COR-L47 (cell line): ENCODE results near the gene PDLIM5.
"Not testable (repeated sequence)": the region's sequence is repeated elsewhere in the genome, so short reads cannot be mapped to it uniquely, and the experiment has no call there.

Experiments used
- DNase-seq: peaks from one replicate; lab custom pipeline; 2025; lab: John Stamatoyannopoulos, UW

PDLIM5 gene

GRCh38 chr4:94495408-94495807 lies 43.7 kb downstream of the PDLIM5 start:
- DNase-seq: no peak

DNA sequence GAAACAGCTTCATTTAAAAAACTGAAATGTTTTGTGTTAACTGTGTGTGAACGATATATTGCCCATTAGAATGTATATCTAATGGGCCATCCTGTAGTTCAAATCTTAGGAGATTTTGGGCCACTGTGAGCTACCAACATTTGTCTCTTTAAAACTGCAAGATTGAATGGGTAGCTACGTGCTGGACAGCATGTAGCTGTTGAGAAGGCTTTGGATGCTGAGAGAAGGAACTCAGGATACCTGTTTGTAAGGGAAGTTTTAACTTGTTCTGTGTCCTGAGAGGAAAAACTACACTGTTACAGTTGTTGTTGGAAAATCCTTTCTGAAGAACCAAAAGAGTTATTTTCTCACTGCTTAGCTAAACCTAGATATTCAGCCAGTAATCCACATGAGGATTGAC lies 45.9 kb downstream of the PDLIM5 start:
- DNase-seq: no peak

GRCh38 chr4:94498502-94498901 lies 46.8 kb downstream of the PDLIM5 start:
- DNase-seq: no peak

GRCh38 chr4:94500685-94501084 lies 48.9 kb downstream of the PDLIM5 start:
- no peak for DNase-seq

DNA sequence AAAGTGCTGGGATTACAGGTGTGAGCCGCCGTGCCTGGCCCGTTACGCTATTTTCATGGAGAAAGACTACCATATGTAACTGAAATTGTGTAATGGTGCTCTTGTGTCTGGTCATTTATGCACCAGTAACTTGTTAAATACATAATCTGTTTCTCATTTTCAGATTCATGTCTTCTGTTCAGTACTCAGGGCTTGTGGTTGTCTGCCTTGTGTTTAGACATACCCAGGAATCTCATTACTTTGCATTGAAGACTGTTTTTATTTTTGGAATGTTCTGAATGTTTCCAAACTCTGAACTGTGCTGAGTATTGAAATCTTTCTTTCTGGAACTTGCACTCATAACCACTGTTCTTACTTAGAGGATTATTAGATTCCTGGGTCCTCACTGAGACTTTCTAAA lies 52.8 kb downstream of the PDLIM5 start:
- no peak for DNase-seq

GRCh38 chr4:94506822-94507221 lies 55.1 kb downstream of the PDLIM5 start:
- no peak for DNase-seq

DNA sequence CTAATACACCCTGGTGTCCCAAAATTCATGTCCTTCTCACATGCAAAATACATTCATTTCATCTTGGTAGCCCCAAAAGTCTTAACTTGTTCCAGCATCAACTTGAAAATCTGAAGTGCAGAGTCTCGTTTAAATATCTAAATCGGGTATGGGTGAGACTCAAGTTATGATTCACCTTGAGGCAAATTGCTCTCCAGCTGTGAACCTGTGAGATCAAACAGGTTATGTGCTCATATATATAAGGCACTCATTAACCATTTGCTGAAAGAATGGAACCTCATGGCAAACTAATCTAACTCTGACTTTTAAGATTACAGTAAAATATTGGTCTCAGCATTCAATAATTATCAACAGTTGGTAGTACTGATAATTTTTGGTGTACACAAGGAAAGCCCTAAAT lies 55.5 kb downstream of the PDLIM5 start:
- no peak for DNase-seq

- no peak for DNase-seq
These were observed 56.0 kb downstream of the PDLIM5 start for GRCh38 chr4:94507708-94508107.

DNA sequence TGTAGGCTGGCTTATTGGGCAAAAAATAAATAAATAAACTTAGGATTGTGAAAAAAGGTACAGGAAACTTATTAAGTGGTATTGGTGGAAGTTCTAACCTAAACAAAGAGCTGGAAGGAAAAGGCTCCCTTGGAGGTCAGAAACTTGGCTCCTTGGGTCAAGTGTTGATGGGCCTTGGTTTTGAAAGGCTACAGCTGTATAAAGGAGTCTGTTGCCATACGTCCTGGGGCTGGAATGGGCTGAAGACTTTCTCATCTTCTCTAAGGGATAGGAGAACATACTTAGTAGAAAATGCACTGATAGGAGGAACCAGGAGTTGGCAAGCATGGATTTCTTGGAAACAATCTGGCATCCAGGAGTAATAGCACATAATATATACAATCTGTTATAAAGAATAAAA lies 56.6 kb downstream of the PDLIM5 start:
- no peak for DNase-seq

DNA sequence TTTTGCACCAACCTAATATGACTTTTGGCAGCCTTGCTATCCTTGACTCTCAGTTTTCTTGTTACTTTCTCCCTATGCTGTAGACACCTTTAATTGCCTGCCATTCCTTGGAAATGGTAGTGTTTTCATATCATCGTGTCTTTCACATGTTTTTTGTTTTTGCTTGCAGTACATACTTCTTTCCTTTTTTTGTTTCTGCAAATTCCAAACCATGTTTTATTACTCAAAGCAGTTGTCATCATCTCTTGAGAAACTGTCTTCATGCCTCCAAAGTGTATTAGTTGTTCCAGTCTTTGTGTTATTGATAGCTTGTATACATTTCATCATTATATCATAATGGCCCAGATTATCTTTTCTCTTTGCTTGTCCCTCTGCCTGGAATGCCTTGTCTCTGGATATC lies 57.1 kb downstream of the PDLIM5 start:
- no peak for DNase-seq

DNA sequence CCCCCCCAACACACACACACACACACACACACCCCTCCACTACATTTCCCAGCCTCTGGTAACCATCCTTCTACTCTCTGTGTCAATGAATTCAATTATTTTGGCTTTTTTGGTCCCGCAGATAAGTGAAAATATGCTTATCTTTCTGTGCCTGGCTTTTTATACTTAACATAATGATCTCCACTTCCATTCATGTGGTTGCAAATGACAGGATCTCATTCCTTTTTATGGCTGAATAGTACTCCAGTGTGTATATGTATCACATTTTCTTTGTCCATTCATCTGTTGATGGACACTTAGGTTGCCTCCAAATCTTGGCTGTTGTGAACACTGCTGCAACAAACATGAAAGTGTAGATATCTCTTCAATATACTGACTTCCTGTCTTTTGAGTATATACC lies 59.8 kb downstream of the PDLIM5 start:
- DNase-seq: no peak

DNA sequence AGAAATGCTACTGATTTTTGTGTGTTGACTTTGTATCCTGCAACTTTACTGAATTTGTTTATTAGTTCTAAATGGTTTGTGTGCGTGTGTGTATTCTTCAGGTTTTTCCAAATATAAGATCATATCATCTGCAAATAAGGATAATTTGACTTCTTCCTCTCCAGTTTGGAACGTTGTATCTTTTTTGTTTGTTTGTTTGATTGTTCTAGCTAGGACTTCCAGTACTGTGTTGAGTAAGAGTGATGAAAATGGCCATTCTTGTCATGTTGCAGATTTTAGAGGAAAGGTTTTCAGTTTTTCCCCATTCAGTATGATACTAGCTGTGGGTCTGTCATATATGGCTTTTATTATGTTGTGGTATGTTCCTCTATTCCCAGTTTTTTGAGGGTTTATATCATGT lies 61.8 kb downstream of the PDLIM5 start:
- DNase-seq: not testable (repeated sequence)

DNA sequence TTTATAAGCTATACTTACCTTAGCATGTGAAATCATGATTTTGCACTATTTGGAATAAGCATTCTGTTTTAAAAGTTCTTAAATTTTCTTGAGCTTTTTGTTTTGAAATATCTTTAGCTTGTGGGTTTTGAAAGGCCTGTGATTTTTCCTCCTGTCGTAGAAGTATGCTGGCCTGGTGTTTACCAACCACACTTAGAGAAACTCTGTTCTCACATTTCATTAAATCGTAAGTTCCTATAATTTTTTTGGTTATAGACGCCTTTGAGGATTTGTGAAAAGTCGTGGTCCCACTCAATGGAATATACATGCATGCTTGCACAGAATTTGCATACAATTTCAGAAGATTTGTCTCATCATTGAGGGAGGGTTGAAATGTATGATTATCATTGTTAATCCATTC lies 63.6 kb downstream of the PDLIM5 start:
- no peak for DNase-seq

GRCh38 chr4:94516067-94516466 lies 64.3 kb downstream of the PDLIM5 start:
- DNase-seq: no peak

GRCh38 chr4:94516999-94517398 lies 65.3 kb downstream of the PDLIM5 start:
- no peak for DNase-seq

DNA sequence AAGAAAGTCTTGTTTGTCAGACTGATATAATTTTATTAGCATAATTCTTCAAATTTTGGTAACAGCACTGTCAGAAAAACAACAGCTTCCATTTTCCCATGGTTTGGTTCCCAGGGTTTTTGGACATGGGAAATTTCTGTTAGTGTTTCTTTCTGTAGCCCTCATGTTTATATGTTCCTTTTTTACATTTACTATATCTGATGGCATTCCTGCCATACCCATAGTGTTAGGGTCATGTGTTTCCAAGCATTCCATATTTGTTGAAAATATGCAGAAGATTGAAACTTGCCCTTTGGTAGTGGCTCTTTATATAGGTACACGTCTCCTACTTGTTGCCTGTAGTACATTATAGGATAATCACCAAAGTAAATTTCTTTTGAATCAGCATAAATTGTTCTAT lies 65.8 kb downstream of the PDLIM5 start:
- no peak for DNase-seq

DNA sequence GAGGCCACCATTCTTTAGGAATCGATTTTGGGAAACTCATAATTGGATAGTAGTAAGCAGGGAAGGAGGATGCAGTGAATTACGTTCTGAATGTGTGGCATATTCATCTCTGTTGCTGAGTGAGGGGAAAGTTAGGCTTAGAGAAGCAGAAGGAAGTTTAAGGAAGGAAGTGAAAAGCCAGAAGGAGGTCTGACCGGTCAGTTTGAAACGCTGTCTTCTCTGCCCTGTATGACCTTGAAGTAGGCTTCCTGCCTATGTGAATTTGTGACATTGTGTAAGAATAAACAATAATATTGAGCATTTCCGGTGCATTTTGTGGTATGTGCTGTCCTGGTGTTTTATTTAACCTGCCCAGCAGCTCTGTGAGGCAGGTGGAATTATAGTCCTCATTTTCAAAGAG lies 67.3 kb downstream of the PDLIM5 start:
- no peak for DNase-seq

- DNase-seq: no peak
These were observed 68.4 kb downstream of the PDLIM5 start for GRCh38 chr4:94519925-94520789.

DNA sequence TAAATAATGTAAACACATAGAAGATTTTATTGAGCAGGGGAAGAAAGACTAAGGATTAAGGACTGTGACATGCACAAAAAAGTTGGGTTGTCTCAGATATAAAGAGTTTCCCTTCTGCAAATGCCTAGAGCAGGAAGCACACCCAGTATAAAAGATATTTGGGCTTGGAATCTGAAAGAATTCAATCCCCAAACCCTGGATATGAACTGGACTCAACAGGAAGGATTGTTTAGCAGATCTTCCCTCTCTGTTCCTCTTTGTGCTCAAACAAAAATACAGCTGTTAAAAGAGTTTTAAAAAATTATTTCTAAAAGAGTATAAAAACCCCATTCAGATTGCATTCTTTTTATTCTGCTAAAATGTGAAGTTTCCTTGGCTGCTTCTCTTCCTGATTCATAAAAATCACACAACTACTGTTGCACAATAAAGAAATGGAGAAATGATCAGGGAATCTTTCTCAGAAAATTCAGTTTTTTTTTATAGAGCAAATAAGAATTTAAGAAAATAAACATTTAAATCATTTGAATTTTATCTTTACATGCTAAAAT lies 71.4 kb downstream of the PDLIM5 start:
- no peak for DNase-seq

- no peak for DNase-seq
These were observed 71.9 kb downstream of the PDLIM5 start for GRCh38 chr4:94523617-94524016.

DNA sequence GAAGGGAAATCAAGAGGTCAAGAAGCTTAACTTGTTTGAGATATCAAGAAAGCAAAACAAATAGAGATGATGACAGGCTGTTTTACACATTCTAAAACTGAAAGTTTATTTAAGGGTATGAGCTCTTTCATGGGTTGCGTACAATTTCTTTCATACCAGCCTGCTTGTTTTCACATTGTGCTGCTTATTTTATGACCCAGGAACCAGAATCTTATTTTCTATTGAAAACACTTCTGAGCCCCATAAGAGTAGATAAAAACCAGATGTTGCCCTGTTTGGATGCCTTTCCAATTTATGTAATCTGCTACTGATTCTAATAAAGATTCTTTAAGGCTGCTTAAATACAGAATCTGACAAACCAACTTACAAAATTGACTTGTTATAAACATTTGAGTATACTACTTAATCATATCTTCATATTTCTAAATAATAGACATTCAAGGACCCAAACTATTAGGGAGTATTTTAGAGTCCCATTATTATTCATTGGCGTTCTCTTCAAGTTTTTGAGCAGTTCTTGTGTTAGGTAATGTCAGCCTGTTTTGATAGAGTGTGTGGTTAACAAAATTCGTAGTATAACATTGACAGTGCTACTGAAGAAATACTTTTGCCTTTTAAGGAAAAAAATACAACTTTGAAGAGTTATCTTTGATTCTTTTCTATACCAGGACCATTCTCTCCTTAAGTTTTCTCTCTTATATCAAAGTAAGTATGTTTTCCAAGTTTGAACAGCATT lies 74.4 kb downstream of the PDLIM5 start:
- no peak for DNase-seq

DNA sequence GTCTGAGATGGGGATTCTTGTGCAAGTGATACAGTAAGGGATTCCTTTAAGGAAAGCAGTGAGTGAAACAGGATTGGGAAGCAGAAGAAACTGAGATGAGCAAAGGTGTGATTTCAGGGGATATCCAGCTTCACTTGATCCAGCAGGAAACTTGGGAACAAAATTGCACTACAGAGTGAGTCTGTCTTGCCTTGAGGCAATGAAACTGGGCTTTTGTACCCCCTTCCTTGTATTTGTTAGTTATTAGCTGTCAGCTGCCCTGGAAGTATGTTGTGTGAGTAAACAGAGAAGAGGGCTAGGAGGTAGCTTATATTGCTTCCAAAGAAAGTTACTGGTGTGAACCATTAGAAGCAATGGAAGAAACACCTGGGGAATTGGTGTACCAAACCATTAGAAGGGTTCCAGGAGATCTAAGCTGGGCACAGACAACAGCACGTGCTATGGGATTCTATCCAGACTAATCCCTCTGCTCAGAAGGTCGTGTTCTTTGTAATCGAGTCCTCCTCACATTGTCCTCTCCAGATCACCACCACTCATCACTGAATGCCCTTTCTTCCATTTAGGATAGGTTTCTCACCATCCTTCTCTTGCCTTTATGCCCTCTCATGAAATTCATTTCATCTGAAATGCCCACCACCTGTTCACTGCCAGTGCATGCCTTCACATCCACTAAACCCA lies 76.0 kb downstream of the PDLIM5 start:
- DNase-seq: no peak
